PC-3 (cell line): ENCODE results near the gene HAVCR1.

ENCODE experiments used
- EZH2 ChIP-seq: fragments of 300-600 bp; sonication (generic); IDR thresholded peaks from one replicate; pipeline ENCODE4 v1.6.1; 2017; ENCODE audit warnings: antibody characterized with exemption, mild to moderate bottlenecking, low read length; ENCODE audit not compliant: unreplicated experiment
- TF ChIP-seq, protein P1 (sequence below): fragments of 300-600 bp; sonication (generic); conservative IDR thresholded peaks from 2 replicates; pipeline ENCODE4 v1.5.1; 2017; ENCODE audit warnings: antibody characterized with exemption, low read depth, mild to moderate bottlenecking, low read length

DNA sequence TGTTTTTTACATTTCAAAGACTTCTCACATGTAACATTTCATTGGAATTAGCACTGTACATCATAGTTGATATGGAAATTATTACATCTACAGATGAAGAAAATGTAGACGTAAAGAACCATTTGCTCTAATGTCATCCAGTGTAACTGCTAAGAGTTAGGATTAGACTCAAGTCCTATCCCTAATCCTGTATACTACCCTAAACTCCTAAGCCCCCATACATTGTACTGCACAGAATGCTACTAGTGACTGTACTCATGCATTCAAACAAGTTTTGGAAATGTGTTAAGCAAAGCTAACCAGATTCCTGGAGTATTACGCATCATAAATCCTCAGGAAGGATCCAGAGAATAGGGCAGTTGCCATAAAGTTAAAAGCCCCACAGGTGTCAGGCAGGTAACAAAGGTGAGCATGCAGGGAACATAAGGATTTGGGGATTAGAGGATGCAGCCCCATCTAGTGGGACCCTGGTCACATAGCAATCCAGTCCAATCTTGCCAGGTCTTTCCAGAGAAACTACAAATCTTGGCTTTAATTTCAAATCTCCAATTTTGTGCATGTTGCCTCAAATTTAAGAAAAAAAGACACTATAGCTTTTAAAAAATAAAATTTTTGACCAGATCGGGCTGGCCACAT lies 32.0 kb downstream of the HAVCR1 start:
- TF ChIP-seq, protein P1, sequence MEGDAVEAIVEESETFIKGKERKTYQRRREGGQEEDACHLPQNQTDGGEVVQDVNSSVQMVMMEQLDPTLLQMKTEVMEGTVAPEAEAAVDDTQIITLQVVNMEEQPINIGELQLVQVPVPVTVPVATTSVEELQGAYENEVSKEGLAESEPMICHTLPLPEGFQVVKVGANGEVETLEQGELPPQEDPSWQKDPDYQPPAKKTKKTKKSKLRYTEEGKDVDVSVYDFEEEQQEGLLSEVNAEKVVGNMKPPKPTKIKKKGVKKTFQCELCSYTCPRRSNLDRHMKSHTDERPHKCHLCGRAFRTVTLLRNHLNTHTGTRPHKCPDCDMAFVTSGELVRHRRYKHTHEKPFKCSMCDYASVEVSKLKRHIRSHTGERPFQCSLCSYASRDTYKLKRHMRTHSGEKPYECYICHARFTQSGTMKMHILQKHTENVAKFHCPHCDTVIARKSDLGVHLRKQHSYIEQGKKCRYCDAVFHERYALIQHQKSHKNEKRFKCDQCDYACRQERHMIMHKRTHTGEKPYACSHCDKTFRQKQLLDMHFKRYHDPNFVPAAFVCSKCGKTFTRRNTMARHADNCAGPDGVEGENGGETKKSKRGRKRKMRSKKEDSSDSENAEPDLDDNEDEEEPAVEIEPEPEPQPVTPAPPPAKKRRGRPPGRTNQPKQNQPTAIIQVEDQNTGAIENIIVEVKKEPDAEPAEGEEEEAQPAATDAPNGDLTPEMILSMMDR = peak; percentile 88
- TF ChIP-seq EZH2 = no peak
